Breast epithelium (tissue), 3 donors: Measurements from ENCODE around the gene PFN2.

Source experiments
- POLR2A ChIP-seq: fragments of 450-650 bp; IDR thresholded peaks from one replicate; pipeline ENCODE4 v1.6.1; 2016; ENCODE audit warnings: antibody characterized with exemption, mild to moderate bottlenecking, moderate library complexity
- TF ChIP-seq, protein P1 (sequence below), 3 donors: fragments of 450-650 bp; IDR thresholded peaks; one replicate each; pipeline ENCODE4 v1.5.1; 2016 to 2017; ENCODE audit warnings: antibody characterized with exemption in 3 of 3, mild to moderate bottlenecking in 3 of 3, moderate library complexity in 3 of 3

DNA sequence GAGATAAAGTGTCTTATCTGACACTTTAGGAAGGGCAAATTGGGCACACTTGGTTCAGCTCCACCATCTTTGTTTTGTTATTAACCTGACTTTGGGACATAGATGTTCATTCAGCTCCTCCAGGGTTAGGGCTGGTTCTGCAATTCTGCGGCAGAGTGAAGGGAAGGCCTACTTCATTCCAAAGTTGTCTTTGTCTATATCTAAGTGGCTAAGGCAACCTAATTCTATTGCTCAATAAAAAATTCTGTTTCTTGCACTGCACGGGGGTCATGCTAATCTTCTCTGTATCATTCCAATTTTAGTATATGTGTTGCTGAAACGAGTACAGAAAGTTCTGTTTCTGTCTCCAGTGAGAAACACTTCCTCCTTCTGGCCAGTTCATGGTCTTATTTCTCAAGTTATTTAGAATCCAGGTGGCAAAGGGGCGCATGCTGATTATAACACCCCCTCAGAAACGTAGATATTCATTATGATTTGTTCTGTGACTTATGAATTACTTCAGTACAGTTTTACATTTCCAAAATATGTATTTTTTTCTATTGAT, 53.5 kb downstream of the PFN2 start:
- TF ChIP-seq, protein P1, sequence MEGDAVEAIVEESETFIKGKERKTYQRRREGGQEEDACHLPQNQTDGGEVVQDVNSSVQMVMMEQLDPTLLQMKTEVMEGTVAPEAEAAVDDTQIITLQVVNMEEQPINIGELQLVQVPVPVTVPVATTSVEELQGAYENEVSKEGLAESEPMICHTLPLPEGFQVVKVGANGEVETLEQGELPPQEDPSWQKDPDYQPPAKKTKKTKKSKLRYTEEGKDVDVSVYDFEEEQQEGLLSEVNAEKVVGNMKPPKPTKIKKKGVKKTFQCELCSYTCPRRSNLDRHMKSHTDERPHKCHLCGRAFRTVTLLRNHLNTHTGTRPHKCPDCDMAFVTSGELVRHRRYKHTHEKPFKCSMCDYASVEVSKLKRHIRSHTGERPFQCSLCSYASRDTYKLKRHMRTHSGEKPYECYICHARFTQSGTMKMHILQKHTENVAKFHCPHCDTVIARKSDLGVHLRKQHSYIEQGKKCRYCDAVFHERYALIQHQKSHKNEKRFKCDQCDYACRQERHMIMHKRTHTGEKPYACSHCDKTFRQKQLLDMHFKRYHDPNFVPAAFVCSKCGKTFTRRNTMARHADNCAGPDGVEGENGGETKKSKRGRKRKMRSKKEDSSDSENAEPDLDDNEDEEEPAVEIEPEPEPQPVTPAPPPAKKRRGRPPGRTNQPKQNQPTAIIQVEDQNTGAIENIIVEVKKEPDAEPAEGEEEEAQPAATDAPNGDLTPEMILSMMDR (IDR thresholded peaks at IDR 0.05), result no peak
- no peak for TF ChIP-seq POLR2A
